HG03571 (cell line): ENCODE results near the gene EFCC1.
A peak's percentile ranks its signal among the peaks of the same experiment; 100 is the strongest.

Source experiments
- ATAC-seq: cut with Tn5 transposase; IDR thresholded peaks from one replicate; pipeline ENCODE4 v1.9.1; 2021; ENCODE audit not compliant: unreplicated experiment

EFCC1 gene

GRCh38 chr3:129001101-129001805 lies at the start of gene EFCC1:
TSS of gene EFCC1 (plus strand) at chr3:129001304. CDS start at chr3:129001629, 325 bp downstream.
- ATAC-seq, result no peak

DNA sequence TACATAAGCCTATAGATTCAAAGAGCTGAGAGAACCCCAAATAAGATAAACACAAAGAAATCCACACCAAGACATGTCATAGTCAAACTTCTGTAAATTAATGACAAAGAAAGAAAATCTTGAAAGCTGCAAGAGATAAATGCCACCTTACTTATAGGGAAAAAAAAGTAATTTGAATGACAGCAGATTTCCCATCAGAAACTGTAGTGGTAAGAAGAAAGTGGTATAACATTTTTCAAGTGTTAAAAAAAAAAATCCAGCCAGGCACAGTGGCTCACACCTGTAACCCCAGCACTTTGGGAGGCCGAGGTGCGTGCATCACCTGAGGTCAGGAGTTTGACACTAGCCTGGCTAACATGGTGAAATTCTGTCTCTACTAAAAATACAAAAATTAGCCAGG lies 44.7 kb upstream of the EFCC1 start:
- ATAC-seq, result no peak

DNA sequence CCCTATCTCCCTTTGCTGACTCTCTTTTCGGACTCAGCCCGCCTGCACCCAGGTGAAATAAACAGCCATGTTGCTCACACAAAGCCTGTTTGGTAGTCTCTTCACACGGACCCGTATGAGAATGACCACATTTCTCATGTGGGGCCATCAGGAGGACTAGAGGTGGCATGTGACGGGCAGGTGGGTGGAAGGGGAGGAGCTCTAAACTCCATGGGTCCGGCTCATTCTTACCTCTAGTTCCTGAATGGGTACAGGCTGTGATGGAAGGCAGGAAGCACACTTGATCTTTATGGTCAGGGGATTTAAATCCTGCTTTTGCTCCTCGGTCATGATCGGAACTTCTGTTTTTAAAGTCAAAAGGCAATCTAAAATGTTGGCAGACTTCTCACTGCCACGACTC lies 35.8 kb upstream of the EFCC1 start:
- no peak for ATAC-seq

DNA sequence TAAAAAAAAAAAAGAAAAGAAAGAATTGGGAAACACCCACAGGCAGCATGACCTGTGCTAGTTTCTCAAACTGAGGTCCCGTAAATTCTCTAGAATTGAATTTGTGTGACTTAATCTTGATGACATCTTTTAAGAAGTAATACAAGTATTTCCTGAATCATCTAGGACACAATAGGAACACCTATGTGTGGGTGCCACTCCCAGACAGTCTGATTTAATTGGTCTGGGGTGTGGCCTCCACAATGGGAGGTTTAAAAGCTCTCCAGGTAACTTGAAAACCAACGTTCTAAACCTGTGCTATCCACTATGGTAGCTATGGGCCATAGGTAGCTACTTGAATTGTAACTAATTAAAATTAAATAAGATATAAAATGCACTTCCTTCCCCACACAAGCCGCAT lies 35.3 kb upstream of the EFCC1 start:
- no peak for ATAC-seq

GRCh38 chr3:128967748-128968355 lies 33.3 kb upstream of the EFCC1 start:
- ATAC-seq, result no peak

GRCh38 chr3:128969993-128970739 lies 30.9 kb upstream of the EFCC1 start:
- ATAC-seq, result no peak

GRCh38 chr3:128970740-128971047 lies 30.4 kb upstream of the EFCC1 start:
- ATAC-seq, result no peak

DNA sequence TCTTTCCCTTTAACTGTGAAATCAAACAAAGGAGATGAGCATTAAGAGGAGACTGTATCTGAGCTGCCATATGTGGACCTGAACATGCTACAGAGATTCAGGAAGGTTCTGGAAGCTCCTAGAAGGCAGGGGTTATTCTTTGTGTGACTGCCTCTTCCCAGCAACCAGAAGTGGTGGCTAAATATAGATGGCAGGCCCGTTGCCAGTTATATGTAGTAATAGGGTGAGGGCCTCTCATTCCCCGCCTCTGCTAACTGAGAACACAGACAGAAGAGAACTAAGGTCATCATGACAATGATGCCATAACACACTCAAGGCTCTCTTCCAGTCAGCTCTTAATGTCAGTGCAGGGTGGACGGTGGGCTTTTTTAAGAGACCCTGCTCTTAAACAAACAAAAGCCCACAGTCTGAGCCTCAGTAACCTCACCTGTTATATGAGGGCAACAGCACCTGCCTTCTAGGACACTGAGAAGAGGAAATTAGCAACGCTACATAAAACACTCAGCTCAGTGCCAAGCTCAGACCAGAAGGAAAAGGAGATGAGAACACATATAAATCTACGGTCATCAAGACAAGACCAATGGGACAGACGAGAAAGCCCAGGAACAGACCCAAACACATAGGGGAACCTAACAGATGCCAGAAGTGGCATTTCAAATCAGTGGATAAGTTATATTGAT lies 29.5 kb upstream of the EFCC1 start:
- no peak for ATAC-seq

DNA sequence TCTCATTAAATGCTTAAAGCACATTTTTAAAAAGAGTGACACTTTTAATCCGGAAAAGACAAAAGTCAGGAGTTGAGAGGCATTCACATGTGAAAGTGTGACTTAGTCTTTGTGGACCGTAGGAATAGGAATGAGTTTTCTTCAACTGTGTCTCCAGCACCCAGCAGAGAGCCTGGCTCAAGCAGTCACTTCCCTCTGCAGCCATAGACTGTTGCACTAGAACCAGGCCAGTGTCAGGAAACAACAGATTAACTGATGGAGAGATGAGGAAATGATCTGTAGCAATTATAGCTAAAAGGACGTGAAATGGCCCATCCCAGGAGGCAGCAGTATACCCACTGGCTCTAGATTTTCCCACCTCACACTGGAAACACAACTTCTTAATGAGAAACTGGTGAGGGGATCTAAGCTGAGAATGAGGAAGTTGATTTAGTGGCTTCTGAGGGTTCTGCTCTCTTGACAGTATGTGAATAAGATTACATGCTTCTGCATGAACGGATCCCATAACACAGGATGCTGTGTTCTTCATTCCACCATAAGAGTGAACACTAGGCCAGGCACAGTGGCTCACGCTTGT lies 27.0 kb upstream of the EFCC1 start:
- no peak for ATAC-seq

GRCh38 chr3:128975276-128975675 lies 25.8 kb upstream of the EFCC1 start:
- ATAC-seq, result no peak

DNA sequence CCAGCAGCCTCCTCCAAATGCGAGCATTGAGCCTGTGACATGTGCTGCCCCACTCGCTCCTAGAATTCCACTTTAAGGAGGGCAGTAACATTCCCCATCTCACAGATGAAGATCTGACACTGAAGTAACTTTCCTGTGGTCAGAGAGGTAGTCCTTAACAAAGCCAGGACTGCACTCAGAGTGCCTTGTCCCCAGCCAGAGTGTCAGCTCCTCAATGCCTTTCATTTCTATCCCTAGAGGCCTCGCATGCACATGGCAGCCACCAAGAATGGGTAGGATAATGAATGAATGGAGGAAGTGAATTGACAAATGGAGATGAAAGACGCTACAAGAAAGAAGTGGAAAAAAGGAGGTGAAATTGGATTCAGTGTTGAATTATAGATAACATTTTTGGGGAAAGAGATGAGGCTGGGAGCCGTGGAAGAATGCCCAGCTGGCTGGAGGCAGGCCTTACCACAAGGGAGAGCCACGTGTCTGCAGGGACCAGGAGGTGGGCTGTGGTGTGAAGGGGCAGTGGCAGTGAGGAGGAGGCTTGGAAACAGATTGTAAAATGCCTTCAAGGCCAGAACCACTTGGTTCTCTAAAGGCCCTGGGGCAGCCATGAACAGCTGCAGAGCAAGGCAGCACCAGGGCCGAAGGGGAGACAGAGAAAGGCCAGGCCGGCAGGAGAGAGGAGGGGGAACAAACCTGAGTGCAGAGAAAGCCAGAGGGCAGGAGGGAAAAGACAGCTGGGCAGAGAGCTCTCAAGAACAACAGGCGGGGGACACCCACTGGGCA lies 17.6 kb upstream of the EFCC1 start:
- ATAC-seq, result no peak

GRCh38 chr3:128984596-128984995 lies 16.5 kb upstream of the EFCC1 start:
- no peak for ATAC-seq

DNA sequence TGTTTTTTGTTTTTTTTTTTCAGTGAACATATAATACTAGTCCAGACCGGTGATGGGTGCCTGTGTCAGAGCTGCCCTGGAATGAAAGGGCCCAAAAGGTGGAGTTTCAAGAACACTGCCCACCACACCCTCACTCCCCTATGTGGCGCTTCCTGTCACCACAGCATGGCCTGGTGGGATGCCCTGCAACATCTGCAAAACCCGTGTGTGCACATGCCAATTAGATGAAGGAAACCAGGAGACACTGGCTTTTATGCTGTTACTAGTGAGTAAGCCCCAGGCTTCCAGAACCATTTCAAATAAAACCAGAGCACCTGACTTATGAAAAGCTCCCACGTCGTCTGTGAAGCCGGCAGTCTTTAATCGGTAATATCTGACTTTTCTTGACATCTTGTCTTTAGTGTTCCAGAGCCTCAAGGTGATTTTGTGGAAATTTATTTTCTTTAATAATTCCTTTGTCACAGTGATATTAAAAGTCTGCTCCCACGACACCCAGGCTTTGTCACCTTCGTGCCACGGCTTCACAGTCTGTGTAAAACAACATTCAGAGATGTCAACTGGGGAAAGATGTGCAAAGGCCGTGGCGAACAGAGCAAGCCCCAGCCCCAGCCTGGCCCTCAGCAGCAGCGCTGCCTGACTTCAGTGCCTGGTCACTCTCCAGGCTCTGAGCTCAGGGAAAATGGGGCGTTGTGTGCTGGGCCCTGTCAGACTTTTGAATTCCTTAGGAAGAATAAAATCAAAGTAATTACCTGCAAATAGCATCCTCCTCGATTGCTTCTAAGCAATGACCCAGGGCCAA lies 13.6 kb upstream of the EFCC1 start:
- ATAC-seq, result no peak

DNA sequence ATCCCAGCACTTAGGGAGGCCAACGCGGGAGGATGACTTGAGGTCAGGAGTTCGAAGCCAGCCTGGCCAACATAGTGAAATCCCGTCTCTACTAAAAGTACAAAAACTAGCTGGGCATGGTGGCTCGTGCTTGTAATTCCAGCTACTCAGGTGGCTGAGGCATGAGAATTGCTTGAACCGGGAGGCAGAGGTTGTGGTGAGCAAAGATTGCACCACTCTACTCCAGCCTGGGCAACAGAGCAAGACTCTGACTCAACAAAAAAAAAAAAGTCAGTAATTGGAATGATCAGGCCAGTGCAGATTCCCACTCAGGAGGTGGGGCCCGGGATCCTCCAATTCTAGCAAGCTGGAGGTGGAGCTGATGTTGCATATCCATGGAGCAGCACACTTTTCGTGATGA lies 12.8 kb upstream of the EFCC1 start:
- ATAC-seq, result no peak

DNA sequence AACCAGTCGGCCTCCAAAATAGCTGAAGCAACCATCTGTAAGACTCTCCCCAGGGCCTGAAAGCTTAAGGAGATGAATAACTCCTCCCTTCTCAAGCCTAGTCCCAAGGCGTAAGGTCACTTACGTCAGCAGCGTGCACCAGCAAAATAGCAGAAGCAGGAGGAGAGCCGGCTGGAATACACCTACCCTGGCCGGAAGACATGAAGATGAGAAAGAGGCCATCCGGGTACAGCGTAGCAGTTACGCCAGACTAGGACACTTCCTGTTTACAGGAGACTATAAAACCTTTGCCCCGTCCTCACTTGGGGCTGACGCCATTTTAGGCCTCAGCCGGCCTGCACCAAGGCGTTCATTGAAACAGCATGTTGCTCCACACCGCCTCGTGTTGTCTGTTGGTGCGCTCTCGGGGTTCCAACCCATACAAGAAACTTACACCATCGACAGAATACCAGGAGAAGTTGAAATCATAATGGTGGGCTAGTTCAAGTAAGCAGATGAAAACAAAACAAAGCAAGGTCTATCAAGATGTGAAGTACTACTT lies 9.7 kb upstream of the EFCC1 start:
- no peak for ATAC-seq

GRCh38 chr3:128992926-128993460 lies 8.1 kb upstream of the EFCC1 start:
- ATAC-seq, result no peak

- peak; percentile 82 for ATAC-seq
These were observed 7.5 kb upstream of the EFCC1 start, which contains the start of gene CFAP92 for GRCh38 chr3:128993461-128994172. TSS of gene CFAP92 (minus strand) at chr3:128994076. CDS start at chr3:128993304, 772 bp downstream.

DNA sequence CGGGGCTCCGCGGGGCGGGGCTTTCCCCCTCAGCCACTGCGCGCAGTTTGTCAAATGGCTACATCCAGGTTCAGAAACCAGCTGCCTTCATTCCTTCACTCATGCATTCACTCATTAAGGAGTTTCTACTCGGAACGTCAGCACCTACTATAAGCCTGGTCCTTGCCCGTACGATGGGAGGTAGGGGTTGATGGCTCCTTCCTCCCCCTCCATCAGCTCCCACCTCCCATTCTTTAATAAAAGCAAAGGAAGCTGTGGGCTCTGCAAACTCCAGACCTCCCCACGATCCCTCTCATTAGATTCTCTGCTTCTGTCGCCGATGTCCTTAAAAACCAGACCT lies 7.0 kb upstream of the EFCC1 start:
- no peak for ATAC-seq
